LNCAP (cell line): ENCODE results near the gene TMEM200A.

ENCODE experiments used
- CTCF ChIP-seq: fragments of 450-650 bp; IDR thresholded peaks from 2 replicates; pipeline ENCODE4 v1.5.1; 2017; ENCODE audit warnings: mild to moderate bottlenecking

Gene TMEM200A

GRCh38 chr6:130426066-130426721, 60.4 kb downstream of the TMEM200A start:
- no peak for TF ChIP-seq CTCF

DNA sequence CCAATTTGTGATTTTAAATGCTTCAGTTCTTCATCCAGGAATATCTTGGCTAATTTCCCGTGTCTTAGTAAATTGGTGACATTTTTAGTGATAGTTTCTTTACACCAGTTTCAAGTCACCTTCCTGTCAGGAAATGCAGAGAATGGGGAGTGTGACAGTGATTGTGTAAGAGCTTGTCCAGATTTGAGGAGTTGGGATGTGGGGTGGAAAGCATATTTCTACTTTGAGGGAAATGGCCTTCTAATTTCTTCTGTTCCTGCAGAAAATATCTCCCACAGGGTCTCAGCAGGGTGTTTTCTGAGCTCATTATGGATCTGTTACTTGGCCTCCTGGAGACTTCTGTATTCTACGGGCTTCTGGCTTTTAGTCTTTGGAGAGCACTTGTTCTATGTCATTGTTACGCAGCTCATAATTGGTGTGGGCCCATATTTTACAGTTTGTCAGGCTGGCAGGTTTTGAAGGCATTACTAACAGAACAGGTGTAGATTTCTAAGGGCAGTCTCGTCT, 65.6 kb downstream of the TMEM200A start:
- TF ChIP-seq CTCF = no peak

GRCh38 chr6:130432838-130433237, 67.0 kb downstream of the TMEM200A start:
- TF ChIP-seq CTCF = no peak

DNA sequence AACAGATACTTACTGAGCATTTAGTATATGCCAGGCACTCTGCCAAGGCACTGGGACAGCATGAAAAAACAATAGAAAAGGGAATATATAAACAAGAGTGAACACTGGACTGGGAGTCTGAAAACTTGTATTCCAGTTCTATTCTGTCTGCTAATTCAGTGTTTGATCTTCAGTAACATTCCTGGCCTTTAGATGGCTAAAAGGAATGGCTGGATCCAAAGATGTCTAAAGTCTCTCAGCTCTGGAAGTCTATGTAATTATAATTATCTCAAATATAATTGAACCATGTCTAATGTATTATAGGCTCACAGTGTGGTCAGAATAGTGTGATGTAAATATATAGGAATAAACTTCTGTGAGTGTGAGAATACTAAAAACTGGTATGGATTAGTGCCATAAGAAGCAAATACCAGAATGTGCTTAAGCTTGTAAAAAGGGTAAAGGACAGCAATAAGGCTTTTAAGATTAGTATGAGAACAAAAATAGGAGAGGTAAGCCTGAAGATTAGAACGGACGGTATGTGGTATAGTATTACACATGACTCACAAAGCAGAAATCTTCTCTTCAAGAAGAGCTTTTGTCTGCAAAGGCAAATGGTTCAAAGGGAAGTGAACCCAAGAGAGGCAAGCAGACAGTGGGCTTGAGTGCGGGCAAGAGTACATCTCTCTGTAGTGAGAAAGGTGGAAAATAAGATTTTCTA, 68.5 kb downstream of the TMEM200A start:
- no peak for TF ChIP-seq CTCF

DNA sequence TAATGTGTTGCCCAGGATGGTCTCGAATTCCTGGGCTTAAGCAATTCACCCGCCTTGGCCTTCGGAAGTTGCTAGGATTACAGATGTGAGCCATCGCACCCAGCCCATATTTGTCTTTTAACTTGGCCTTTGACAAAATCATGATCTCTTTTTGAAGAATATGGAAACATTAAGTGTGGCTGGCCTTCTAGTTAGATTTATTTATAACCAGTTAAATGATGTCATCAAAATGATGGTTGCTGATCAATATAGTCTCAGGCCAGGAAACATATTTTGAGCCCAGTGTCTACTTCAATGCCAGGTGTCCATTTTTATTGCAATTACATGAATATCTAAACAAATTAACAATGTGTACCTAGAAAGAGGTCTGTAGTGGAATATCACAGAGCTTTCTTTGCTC, 69.4 kb downstream of the TMEM200A start:
- no peak for TF ChIP-seq CTCF

DNA sequence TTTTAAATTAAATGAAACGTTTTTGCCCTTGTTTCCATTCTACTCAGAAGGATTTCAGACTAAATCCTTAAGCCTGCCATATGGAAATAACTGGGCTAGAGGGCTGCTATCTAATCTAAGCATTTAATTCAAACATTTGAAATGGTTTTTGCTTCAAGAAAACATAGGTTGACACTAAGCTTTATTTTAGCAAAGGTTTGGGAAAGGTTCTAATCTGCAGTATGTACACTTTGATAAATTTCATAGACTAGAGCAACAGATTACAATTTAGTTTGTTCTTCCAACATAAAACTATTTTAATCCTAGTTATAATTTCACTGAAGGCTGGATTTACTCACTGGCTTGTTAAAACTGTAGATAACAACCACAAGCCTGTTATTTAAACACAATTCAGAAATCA, 72.1 kb downstream of the TMEM200A start:
- no peak for TF ChIP-seq CTCF

DNA sequence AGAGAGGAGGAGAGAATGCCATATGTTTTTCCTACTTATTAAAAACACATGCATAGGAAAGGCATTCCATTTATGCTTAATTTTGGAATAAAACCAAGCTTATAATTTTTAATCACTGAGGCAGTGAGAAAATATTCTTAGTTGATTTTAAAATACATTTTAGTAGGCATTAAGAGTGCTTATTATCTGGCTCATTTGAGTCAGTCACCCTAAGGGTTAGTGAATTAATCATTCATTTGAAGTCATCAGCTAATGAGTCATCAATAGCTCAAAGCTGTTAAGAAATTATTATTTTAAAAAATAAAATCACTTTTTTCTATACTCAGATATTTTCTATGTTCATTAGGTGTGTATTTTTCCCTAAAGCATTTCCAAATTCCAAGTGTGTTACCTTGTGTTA, 81.6 kb downstream of the TMEM200A start:
- no peak for TF ChIP-seq CTCF
